GM10266 (cell line): ENCODE results near the gene OXCT2.

Source experiments
- DNase-seq: peaks from one replicate; pipeline ENCODE4 v3.0.0; 2012; ENCODE audit errors: extremely low spot score
- CTCF ChIP-seq: IDR thresholded peaks from 2 replicates; pipeline ENCODE4 v1.5.1; 2012; ENCODE audit warnings: mild to moderate bottlenecking, low read depth; ENCODE audit not compliant: control insufficient read depth, insufficient read depth; ENCODE audit errors: missing control alignments

Gene OXCT2

GRCh38 chr1:39753132-39754025, 17.8 kb downstream of the OXCT2 start:
- no peak for DNase-seq
- no peak for TF ChIP-seq CTCF

GRCh38 chr1:39752703-39753102, 18.4 kb downstream of the OXCT2 start:
- no peak for TF ChIP-seq CTCF
- DNase-seq: no peak

- TF ChIP-seq CTCF: no peak
- no peak for DNase-seq
These were observed 19.6 kb downstream of the OXCT2 start for GRCh38 chr1:39751595-39751994.

GRCh38 chr1:39745016-39745670, 26.0 kb downstream of the OXCT2 start:
- no peak for DNase-seq
- no peak for TF ChIP-seq CTCF

- no peak for TF ChIP-seq CTCF
- peak; percentile 89 for DNase-seq
These were observed 32.4 kb downstream of the OXCT2 start, which contains the start of gene PPIE for GRCh38 chr1:39738622-39739366. Gene PPIE (plus strand): TSS chr1:39738882. CDS start chr1:39738901, 19 bp downstream.

- no peak for DNase-seq
- no peak for TF ChIP-seq CTCF
These were observed 33.5 kb downstream of the OXCT2 start for GRCh38 chr1:39737546-39738169.
